Dedifferentiated amniotic fluid mesenchymal stem cell (primary cell): ENCODE results near the gene PLLP.

Experiments used
- DNase-seq: peaks from one replicate; pipeline ENCODE4 v3.0.0-alpha.2; 2016; ENCODE audit errors: extremely low spot score

The PLLP gene

DNA sequence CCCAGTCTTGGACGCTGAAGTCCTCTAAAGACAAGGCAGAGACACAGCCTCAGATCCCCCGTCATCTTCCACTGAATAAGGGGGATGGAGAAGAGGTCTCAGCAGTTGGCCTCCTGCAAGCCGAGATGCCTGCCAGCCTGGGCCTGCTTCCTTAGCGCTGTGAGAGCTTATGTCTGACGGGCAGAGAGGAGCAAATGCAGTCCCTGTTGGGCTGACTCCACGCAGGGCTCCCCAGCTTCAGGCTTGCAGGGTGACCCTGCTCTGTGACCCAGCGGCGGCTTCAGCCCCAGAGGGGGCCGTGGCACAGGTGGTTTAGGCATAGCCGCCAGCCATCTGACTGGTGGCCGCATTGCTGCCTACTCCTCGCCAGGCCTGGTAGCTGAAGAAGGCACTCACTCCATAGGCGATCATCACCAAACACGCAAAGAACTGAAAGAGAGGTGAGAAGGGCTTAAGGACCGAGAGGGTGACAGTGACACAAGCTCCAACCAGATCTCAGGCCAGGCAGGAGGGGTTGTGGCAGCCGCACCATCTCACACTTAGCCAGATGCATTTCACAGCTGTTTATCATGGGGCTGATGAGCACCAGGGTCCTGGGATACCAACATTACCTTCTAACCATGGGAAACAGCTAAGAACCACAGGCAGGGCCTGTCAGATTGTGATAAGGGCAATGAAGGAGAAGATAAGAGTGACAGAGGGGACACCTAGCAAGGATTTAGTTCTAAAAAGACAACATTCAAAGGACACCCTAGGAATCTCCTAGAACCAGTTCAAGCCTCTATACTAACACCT, 27.7 kb downstream of the PLLP start:
- DNase-seq = no peak

DNA sequence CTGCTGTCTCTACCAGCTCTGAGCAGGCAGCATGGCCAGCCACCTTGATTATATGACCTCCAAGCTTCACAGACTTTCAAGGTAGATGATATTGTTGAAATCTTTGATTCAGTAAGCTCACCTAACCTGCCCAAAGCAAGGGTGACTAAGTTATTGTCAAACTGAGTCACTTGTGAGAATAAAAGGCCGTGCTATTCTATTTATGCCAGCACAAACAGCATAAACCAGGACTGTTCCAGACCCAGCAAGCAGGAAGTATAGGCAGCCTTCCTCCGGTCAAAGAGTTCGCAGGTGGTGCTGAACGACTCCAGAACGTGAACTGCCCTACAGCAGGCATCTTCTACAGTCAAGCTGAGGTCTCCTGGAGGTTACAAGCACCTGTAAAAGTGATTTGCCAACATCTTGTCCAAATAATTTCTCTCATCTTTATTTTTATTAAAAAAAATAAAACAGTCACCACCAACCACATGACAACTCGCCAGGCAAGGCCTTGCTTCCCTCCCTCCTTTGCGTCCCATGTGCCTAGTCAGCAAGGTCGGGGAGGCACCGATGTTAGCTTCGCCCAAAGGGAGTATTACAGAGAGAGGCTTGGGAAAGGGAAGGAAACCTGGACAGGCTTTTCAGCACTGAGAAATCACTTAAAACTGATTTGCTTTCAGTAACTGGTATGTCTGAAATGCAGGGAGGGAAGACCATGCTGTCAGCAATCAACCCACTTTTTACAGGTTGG, 28.6 kb downstream of the PLLP start:
- no peak for DNase-seq

DNA sequence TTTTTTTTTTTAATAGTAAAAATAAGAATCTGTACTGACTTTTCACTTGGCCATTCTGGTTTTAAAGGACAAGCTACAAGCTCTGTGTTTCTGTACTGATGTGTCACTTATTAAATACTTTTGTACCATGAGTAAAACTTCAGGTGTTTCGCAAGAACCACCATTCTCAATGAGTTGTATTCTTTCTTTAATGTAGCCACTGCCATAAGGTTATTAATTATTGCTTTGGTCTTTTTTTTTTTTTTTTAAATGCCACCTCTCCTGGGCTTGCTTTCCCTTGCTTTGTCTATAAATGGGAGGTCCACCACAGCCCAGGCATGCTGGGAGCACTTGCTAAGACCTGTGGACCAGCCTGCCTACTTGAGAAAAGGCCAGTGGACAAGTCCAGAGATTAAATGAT, 31.0 kb downstream of the PLLP start:
- no peak for DNase-seq

DNA sequence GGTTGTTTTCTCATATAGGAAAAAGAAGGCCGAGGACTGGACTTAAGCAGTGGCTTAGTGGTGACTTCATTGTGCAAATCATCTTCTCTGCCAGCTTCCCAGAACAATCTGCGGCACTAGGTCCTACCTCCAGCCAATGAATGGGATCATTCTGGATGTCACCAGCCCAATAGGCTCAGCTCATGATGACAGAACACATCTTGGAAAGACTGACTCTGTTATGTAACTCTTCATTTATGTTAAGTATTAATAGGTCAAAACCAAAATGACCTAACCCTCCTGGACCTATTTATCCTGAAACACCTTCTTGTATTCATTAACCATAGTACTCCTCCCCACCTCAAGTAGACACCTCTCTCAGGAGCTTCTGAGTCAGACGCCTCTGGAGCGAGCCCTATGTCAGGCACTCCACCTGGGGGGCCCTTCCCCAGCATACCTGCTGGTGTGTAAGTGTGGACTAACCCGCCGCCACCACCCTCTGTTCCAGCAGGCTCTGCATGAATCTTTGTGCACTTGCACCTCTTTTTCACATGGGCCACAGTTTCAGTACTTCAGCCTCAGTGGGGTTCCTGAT, 32.2 kb downstream of the PLLP start:
- no peak for DNase-seq

DNA sequence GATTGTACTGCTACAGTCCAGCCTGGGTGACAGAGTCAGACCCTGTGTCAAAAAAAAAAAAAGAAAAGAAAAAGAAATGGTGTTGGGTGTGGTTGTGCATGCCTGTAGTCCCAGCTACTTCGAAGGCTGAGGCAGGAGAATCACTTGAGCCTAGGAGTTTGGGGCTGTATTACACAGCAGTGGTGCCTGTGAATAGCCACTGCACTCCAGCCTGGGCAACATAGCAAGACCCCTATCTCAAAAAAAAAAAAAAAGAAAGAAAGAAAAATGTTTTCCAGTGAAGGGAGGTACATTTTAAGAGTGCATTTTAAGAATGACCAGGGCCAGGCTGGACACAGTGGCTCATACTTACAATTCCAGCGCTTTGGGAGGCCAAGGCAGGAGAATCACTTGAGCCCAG, 33.1 kb downstream of the PLLP start:
- no peak for DNase-seq

DNA sequence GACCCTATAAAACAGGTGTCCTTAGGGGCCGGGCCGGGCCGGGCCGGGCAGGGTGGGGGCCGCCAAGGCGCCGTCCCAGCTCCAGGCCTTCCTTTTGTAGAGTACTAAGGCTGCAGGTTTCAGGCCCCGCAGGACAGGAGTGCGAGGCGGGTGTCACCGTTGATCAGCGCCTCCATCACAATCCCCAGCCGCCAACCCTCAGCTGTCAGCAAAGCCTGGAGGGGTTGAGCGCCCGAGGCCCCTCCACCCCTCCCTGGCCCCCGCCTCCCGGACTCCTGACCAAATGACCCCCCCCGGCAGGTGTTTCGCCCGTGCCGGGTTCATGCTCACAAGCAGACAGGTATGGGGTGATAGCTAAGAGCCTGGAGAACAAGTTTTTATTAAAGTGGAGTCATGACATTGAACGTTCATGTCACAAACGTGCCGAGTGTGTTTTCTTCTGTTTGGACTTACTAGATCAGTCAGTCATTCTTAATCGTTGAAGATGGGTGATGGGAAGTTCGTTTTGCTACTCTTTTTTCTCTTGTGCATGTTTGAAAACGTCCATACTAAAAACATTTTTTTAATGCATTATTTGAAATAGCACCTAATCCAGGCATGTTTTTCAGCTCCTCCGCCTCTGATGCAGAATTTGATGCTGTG, 38.9 kb downstream of the PLLP start:
- DNase-seq = no peak

DNA sequence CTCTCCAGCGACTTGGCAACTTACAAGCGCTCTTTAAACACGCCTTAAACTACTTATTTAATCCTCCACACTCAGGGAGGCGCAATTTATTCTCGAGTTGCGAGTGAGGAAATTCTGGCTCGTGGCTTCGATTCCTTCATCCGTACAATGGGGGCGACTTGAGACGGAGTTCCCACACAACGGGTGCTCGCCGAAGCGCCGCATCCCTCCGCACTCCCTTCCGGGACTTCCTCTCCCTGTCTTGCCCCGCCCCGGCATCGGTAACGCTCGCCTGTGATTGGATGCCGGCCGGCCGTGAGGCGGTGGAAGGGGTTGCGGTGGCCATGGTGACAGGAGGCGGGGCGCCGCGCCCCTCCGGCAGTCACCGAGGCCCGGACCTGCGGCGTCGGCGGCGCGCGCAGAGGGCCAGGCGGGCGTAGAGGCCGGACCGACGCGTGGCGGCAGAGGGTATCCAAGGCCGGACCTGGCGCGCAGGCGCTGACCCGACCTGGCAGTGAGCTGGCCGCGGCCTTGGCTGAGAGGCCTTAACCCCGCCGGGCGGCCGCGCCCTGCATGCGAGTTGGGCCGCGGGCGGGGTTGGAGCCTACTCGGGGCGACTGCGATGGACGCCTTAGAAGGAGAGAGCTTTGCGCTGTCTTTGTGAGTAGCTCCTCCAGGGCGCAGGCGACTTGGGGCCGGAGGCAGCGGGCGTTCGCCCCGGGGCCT, 39.6 kb downstream of the PLLP start, which contains the start of gene ARL2BP:
Gene ARL2BP, plus strand, starts transcription at position 493 of the 705 bp plus-strand sequence. Its CDS starts 109 bp downstream, at position 602.
- peak; percentile 95 for DNase-seq

DNA sequence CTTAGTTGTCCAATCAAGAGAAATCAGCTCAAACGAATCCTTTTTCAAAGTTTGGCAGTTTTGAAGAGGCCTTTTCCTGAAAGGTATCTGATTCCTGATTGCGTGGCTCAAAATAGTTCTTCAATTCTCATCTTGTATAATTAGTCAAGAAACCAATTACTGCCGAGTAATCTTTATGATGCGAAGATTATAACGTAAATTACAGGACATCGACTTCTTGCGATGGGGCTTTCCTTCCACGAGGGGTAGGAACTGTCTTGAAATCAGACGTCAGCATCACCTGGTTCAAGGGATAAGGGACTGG, 40.1 kb downstream of the PLLP start:
- DNase-seq = no peak

DNA sequence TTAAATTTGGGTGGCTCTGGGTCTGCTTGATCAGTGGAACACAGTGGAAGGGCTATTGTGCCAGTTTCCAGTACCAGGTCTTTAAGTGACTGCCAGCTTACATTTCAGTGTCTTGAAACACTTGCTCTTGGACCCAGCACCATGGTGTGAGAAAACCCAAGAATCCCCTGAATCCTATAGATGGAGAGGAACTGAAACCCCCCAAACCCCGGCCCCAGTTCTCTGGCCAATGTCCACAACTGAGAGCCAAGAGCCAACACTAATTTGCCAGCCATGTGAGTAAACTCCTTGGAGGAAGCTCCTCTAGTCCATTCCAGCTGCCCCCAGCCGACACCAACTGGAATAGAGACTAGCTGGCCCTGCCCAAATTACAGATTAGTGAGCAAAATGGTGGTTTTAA, 41.8 kb downstream of the PLLP start:
- no peak for DNase-seq

DNA sequence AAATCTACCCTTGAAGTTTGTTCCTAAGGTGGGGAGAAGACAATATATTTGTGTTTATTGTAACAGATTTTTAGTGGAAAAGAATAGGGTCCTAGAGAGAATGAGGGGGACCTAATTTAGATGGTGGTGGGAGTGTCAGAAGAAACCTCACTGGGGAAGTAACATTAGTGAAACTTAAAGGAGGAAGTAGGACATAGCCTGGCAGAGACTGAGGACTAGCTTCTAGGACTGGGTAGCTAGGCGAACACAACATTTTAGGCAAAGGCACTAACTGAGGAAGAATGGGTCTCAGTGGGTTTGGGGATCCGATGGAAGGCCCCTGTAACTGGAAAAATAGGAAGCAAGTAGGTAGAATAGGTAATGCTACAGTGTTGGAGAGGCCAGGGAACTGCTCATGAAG, 43.6 kb downstream of the PLLP start:
- no peak for DNase-seq

DNA sequence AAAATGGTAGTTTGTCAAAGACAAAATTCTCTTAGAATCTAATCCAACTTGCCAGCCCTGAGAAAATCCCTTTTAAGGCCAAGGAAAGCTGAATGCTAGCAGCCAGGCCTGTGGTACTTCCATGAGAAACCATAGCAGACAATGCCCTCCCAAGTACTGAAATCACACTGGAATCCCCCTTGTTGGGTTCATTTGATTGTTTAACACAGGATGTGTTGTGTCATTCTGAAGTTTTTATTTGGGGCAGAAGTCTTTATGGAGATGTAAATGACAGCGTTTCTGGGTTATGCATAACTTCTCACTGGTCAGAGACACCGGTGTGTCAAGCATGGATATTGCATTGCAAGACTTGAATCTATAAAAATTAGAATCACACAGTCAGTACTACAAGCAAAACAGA, 45.4 kb downstream of the PLLP start:
- no peak for DNase-seq

DNA sequence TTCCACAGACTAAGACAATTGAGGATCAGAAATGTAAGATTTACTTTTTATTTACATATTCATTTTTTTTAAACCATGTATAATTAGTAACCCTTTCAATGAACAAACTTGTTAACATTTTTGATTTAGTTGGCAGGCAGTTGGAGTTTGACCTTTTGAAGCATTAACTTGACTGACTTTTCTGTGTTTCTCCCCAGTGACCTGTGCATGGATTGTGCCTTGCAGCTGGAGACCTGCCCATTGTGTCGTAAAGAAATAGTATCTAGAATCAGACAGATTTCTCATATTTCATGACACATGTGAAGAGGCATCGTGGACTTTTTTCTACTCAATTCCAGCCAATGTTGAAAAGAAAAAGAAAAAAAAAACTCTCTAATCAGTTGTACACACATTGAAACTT, 45.8 kb downstream of the PLLP start:
- no peak for DNase-seq

DNA sequence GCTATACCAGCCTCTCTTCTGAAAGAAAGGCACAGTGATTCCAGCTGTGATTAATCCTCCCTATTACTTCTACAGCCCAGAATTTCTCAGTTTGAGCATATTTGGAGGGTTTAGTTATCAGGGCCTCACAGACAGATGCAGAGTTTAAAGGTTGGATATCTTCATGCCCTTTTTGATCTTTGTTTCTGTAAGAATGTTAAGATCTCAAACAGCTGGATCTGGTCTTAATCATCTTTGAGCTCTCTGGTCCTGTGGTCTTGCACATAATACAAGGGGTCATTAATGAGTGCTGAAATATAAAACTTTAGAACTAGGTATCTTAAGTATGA, 48.5 kb downstream of the PLLP start:
- no peak for DNase-seq

DNA sequence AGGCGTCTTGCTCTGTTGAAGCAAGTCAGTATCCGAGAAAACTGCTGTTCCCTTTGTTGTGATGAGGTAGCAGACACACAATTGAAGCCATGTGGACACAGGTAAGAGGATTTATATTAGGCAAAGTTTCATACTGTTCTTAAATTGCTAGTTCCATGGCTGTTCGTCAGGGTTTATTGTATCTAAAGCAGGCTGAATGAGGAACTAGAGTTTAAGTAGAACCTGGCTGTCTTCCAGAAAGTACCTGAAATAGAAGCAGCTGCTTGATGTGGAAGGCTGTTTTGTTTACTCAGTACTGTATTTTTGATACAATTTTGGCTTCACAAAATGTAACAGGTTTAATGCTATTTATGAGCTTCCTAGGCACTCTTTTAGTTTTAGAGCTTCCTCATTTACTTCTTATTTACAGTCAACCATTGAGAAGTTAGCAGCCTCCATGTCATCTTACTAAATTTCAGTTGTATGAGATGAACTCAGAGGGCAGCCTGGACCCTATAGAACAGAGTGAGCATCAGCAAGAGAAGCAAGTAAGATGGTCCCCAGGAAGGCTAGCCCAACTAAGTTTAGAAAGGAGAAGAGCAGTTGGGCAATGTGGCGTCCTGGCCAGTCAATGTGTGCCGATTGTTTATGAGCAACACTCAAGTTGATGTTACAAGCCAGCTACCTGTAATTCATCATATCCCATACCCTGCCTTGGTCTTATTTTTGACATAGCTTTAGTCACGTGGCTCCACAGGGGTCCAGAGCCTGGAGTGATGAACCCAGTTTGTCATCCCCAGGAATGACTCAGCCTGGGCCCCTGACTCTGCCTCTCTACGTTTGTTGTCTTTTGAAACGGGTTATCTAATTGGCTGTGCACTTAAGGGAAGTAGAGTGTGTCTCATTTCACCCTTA, 49.1 kb downstream of the PLLP start:
- DNase-seq = no peak

DNA sequence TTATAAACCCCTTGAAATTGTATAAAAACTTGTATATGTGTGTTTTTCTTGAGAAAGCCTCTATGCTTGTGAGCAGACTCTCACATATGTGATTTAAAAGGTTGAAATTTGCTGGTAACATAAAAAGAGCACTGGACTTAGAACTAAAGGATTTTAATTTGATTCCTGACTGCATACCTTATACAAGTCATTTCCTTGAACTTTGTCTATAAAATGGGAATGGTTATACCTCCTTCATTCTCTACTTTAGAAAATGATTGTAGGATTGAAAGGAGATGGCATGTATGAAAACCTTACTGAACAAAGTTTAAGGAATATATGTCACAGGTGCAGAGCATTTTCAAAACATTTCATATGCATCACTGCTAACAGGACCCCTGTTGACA, 49.8 kb downstream of the PLLP start:
- no peak for DNase-seq

DNA sequence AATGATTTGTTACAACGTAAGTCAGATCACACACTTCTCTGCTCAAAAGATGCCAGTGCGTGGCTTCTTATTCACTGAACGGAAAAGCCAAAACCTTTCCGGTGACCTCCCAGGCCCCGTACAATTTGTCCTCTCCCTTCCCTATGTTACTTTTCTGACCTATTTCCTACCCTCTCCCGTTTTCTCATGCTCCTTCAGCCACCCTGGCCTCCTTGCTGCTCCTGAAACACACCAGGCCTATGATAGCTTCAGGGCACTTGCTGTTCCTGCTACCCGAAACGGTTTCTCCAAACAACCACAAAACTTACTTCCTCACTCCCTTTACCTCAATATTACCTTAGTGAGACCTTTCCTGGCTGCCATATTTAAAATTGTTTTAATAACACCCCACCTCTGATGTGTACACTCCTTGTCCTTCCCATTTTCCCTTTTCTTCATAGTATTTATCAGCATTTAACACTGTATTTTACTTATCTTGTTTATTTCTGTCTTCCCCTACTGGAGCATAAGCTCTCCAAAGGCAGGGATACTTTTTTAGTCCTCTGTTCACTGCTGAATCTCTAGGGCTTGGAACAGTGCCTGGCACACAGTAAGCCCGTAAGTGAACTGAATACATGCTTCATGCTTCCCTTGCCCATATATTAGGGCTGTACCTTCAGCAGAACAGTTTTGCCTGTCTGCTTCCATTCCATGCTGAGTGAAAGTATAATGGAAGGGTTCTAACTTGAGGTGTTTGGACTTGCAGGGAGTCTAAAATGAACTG, 50.3 kb downstream of the PLLP start:
- no peak for DNase-seq

DNA sequence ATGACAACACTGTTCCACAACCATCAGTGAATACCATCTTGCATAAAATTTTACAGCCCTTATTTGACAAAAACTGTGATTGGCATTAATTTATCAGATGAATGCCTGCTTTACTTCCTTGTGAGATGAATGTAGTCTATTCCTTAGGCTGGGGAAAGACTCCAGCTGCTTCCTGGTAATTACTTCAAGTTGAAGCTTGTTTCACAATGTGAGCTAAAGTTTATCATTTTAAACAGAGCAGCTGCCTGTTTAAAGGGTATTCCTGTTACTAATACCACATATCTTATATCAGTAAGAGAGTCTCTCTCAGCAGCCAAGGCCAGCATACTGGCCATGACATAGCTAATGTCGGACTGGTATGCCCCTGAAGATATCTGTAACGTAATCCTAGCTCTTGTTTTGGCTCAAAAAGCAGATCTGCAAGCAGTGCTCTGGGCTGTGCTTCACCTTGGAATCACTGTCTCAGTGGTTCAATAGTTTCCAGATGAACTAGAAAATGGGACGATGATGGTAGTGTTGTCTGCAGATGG, 52.6 kb downstream of the PLLP start:
- no peak for DNase-seq

DNA sequence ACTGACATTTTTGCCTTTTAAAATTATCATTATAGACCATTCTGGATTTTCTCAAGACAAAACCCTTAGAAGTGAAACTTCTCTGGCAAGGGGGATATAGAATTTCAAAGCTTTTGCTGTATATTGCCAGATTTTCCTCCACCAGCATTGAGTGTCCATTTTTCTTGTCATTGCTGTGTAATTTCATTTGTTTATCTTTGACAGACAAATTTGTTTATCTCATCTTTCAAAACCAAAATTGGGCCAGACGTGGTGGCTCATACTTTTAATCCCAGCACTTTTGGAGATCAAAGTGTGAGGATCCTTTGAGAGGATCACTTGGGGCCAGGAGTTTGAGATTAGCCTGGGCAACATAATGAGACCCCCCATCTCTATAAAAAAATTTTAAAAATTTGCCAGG, 55.4 kb downstream of the PLLP start:
- no peak for DNase-seq

DNA sequence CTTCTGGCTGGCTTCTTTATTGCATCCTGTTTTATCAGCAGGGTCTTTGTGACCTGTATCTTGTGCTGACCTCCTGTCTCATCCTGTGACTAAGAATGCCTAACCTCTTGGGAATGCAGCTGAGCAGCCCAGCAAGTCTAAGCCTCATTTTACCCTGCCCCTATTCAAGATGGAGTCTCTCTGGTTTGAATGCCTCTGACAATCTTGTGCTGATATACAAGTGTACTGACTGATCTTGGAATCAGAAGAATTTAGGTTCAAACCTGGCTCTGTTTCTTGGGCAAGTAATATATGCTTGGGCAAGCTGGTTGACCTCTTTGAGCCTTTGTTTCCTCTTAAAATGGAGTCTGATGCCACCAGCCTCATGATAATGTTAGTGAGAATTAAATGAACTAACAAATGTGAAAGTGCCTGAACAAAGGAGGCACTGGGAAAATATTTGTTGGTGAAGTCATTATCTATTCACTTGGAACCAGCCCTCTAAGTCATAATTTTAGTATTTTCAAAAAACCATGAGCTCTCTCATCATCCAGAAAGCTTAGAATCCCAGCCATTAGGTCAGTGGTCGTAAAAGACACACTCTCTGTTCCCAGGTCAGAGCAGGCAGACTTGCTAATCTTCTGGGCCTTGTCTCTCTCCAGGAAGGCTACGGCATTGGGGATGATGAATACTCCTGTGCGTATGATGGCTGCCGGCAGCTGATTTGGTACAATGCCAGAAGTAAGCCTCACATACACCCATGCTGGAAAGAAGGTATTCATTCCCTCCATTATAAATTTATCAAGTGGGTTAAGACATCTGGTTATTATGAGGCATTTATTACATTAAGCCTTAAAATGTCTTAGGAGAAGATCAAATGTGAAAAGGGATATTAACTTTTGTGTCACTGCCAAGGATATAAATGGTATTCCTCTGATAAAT, 57.5 kb downstream of the PLLP start:
- no peak for DNase-seq
